Heart left ventricle (tissue), 16 donors: Measurements from ENCODE around the gene GALNT2. TPM values are rescaled to one million over a fixed set of nuclear protein-coding genes. Genes with fewer than 3 reads are reported as not detected.

Experiments used
- ATAC-seq, 4 donors: fragments of 200-7000 bp; cut with Tn5 transposase; one replicate each; pipeline ENCODE4 v1.9.1; 2020 to 2022; ENCODE audit warnings: moderate library complexity in 4 of 4, mild to moderate bottlenecking in 3 of 4, moderate number of reproducible peaks in 1 of 4
- DNase-seq, 5 donors: peaks; one replicate each; pipeline ENCODE4 v3.0.0-alpha.2; 2020
- H3K27ac ChIP-seq, 12 donors: fragments of 200-600 bp; sonication (generic) in 4 of 12; one replicate each; pipeline versions ENCODE4 v1.5.0 to v1.8.0; 2016 to 2022; ENCODE audit warnings: mild to moderate bottlenecking in 2 of 12
- H3K27me3 ChIP-seq, 9 donors: fragments of 200-600 bp; sonication (generic) in 2 of 9; one replicate each; pipeline versions ENCODE4 v1.5.1 to v1.8.0; 2016 to 2022; ENCODE audit warnings: mild to moderate bottlenecking in 3 of 9
- H3K36me3 ChIP-seq, 9 donors: fragments of 200-600 bp; sonication (generic) in 2 of 9; one replicate each; pipeline versions ENCODE4 v1.5.0 to v1.8.0; 2018 to 2022; ENCODE audit warnings: mild to moderate bottlenecking in 2 of 9
- H3K4me1 ChIP-seq, 12 donors: fragments of 200-600 bp; sonication (generic) in 4 of 12; one replicate each; pipeline versions ENCODE4 v1.5.0 to v1.8.0; 2016 to 2022; ENCODE audit warnings: mild to moderate bottlenecking in 3 of 12
- H3K4me3 ChIP-seq, 12 donors: fragments of 200-600 bp; sonication (generic) in 4 of 12; one replicate each; pipeline versions ENCODE4 v1.5.0 to v1.8.0; 2017 to 2022; ENCODE audit warnings: mild to moderate bottlenecking in 9 of 12, moderate library complexity in 4 of 12
- H3K9me3 ChIP-seq, 12 donors: fragments of 200-600 bp; sonication (generic) in 4 of 12; one replicate each; pipeline versions ENCODE4 v1.5.0 to v1.8.0; 2016 to 2022; ENCODE audit warnings: mild to moderate bottlenecking in 1 of 12
- CTCF ChIP-seq, 12 donors: fragments of 200-600 bp; sonication (generic) in 4 of 12; IDR thresholded peaks; one replicate each; pipeline versions ENCODE4 v1.5.0 to v1.8.0; 2018 to 2022; ENCODE audit warnings: antibody characterized with exemption in 12 of 12, mild to moderate bottlenecking in 5 of 12
- POLR2A ChIP-seq, 2 donors: fragments of 450-650 bp; IDR thresholded peaks; one replicate each; pipeline ENCODE4 v1.6.1; 2017; ENCODE audit warnings: antibody characterized with exemption in 2 of 2, mild to moderate bottlenecking in 2 of 2, moderate library complexity in 2 of 2
- WGBS, 4 donors: extraction: QIAGEN DNeasy Blood & Tissue Kit in 2 of 4; methylation state at CpG; one replicate each; pipeline versions ENCODE4 v1.1.5 to v1.1.7; 2013 to 2018; 5-methylcytosine and 5-hydroxymethylcytosine counted together
- intact Hi-C, 10 donors: fragments of 100-400 bp; cut with DNase I; formaldehyde crosslinking; loops; one replicate each; pipeline versions ENCODE4 v1.11.1 to v1.14.2; 2022
- polyA plus RNA-seq, 2 donors: library from polyadenylated mRNA; stranded (reverse); fragments of 200-250 nt; gene quantifications; one replicate each; pipeline ENCODE4 v1.2.3, GENCODE V29; 2013
- total RNA-seq, 9 donors: library from RNA; depleted of rRNA in 2 of 9; stranded (reverse); fragments of >200 nt in 2 of 9; fragmentation: NEBNext Ultra II Directional in 3 of 9; extraction: Animal tissue kit (Norgen Biotek cat#: 25700) in 3 of 9; gene quantifications; one replicate each; pipeline versions ENCODE4 v1.1.0 to v1.2.4, GENCODE V29; 2016 to 2023
- donor health status: ischemic (EF 13 %, LVEDD 7.1; RV severe dilation, severe dysfunction).
- donor health status: healthy with polysubstance abuse.
- donor health status: DM: no; HTN: yes; CAD: no.
- donor health status: DM: no; HTN: no; CAD: no.
- donor health status: ischemic (EF 25% LVEDD 6.9; RV normal size, moderate dysfunction).
- donor health status: ischemic (EF 25% LVEDD 5.7; RV mildly dilated, moderate dysfunction).
- donor health status: healthy.
- donor health status: DM: yes; HTN: yes; CAD: no.
- donor health status: ischemic (EF 35%, LVEDD 5.7; RV mildly dilated, moderate dysfunction).
- donor health status: nonischemic (EF 11% LVEDD 7.7; RV severe dilation, severe dysfunction).
- donor health status: DM: yes; HTN: yes; CAD: no.
- donor health status: PGD.
- donor health status: ischemic (EF 29% LVEDD 5.4; RV normal size, mild dysfunction).
- donor health status: nonischemic (EF 23%, LVEDD 6.1; RV moderate dilation, normal function).

The GALNT2 gene
- total and polyA plus RNA-seq, 11 donors: 10.1 to 44.9 (median 31.6) TPM

GRCh38 chr1:230173187-230173975, 106.3 kb downstream of the GALNT2 start:
- TF ChIP-seq CTCF (IDR thresholded peaks at IDR 0.05): no peak
- TF ChIP-seq POLR2A (IDR thresholded peaks at IDR 0.05): no peak
- Histone ChIP-seq H3K4me3 (no peak overlapping the region), H3K27me3 (no peaks in the 10 kb centered on the region), H3K4me1 (peaks cover 0 to 65% (median 22%) of the 10 kb centered on the region in 12 donors), H3K36me3 (peaks cover 0 to 4% (median 0%) of the 10 kb centered on the region in 9 donors), H3K27ac (no peak overlapping the region), H3K9me3 (no peaks in the 10 kb centered on the region)
- ATAC-seq (no peak), DNase-seq (peak in 2 of 5 donors; percentile 3 to 6)
- 94 to 98% (median 96%) methylated on average over 11 of the region's 11 CpGs for WGBS, 4 donors
- intact Hi-C loops: no loop called here

- H3K9me3 ChIP-seq: no peaks in the 10 kb centered on the region
- no peak overlapping the region for H3K4me3 ChIP-seq
- TF ChIP-seq CTCF (IDR thresholded peaks at IDR 0.05) (no peak), POLR2A (IDR thresholded peaks at IDR 0.05) (no peak)
- DNase-seq (peak in 2 of 5 donors; percentile 3 to 14), ATAC-seq (no peak)
- WGBS, 4 donors: 93 to 98% (median 97%) methylated on average over 7 of the region's 7 CpGs
- H3K4me1 ChIP-seq: peaks cover 0 to 63% (median 22%) of the 10 kb centered on the region in 12 donors
- H3K36me3 ChIP-seq: peaks cover 0 to 10% (median 0%) of the 10 kb centered on the region in 9 donors
- no peaks in the 10 kb centered on the region for H3K27me3 ChIP-seq
- intact Hi-C loops: no loop called here
- H3K27ac ChIP-seq: no peak overlapping the region
Measured at GRCh38 chr1:230174041-230174440, 107.0 kb downstream of the GALNT2 start.

DNA sequence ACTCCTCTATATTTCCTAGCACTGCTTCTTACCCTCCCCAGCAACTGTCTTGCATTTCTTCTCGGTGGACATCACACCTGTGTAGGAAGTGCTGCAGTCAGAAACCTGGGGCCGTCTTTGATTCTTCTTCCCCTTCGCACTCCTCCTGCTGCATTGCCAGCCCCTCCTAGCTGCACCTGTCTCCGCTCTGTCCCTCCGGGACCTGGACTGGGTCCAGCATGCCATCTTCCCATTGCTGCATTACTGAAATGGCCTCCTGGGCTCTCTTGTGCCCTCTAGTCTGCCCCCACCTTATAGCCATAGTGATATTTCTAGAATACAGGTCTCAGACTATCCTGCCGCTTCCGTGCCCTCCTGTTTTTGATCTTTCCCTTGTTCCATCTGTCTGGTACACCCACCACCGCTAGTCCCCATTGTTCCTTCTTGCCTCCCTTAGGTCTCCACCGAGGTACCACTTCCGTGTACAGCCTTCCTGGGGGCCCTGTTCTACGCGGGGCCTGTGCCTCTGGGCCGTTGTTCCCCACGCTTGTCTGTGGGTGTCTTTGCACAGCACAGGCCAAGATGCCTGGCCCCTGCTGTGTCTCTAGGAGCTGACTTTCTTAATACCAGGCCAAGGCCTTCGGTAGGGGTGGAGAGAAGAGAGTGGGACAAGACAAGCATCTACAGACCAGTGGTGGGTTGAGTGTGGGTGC, 107.6 kb downstream of the GALNT2 start:
- TF ChIP-seq POLR2A (IDR thresholded peaks at IDR 0.05): no peak
- TF ChIP-seq CTCF (IDR thresholded peaks at IDR 0.05): no peak
- intact Hi-C loops: no loop called here
- H3K4me1 ChIP-seq: peaks cover 0 to 60% (median 22%) of the 10 kb centered on the region in 12 donors
- no peak overlapping the region for H3K27ac ChIP-seq
- no peak overlapping the region for H3K4me3 ChIP-seq
- ATAC-seq: no peak
- H3K9me3 ChIP-seq: no peaks in the 10 kb centered on the region
- H3K36me3 ChIP-seq: peaks cover 0 to 16% (median 0%) of the 10 kb centered on the region in 9 donors
- no peaks in the 10 kb centered on the region for H3K27me3 ChIP-seq
- WGBS, 4 donors: 87 to 97% (median 94%) methylated on average over 15 of the region's 15 CpGs
- no peak for DNase-seq

- H3K4me1 ChIP-seq: peaks cover 0 to 55% (median 22%) of the 10 kb centered on the region in 12 donors
- H3K9me3 ChIP-seq: no peaks in the 10 kb centered on the region
- no peak for ATAC-seq
- H3K27me3 ChIP-seq: no peaks in the 10 kb centered on the region
- intact Hi-C loops: no loop called here
- TF ChIP-seq POLR2A (IDR thresholded peaks at IDR 0.05) (no peak), CTCF (IDR thresholded peaks at IDR 0.05) (no peak)
- H3K27ac ChIP-seq: no peak overlapping the region
- WGBS, 4 donors: 64 to 74% (median 70%) methylated on average over 4 of the region's 4 CpGs
- no peak overlapping the region for H3K4me3 ChIP-seq
- H3K36me3 ChIP-seq: peaks cover 0 to 18% (median 0%) of the 10 kb centered on the region in 9 donors
- DNase-seq: no peak
Measured at GRCh38 chr1:230175163-230175747, 108.2 kb downstream of the GALNT2 start.
